H1 (cell line): Measurements from ENCODE around the gene TNFAIP1. TPM values are rescaled to one million over a fixed set of nuclear protein-coding genes. Genes with fewer than 3 reads are reported as not detected.

Experiments used
- CTCF ChIA-PET: fragments of 300-600 bp; sonication (Branson Sonifier 250); formaldehyde crosslinking; loops from one replicate; lab custom pipeline; 2021; ENCODE audit not compliant: partially characterized antibody; lab: Charles Lee
- POLR2A ChIA-PET: fragments of 300-600 bp; sonication (Branson Sonifier 250); formaldehyde crosslinking; loops from one replicate; lab custom pipeline; 2021; ENCODE audit warnings: inconsistent platforms; ENCODE audit not compliant: partially characterized antibody; lab: Charles Lee
- DNase-seq, 2 experiments: peaks; one replicate each; pipeline versions ENCODE4 v3.0.0 to v3.0.0-alpha.2; 2010 to 2022; ENCODE audit warnings: low spot score in 2 of 2, low read depth in 1 of 2, mixed read lengths in 1 of 2
- FAIRE-seq: peaks from 2 replicates; lab custom pipeline; 2011; peaks lifted over from hg19 to GRCh38; lab: Jason Lieb, UNC
- H2AFZ ChIP-seq: 2 replicates; pipeline ENCODE4 v1.8.1; 2012; ENCODE audit warnings: low read length, inconsistent platforms
- H2AK5ac ChIP-seq: 2 replicates; pipeline ENCODE4 v1.6.1; 2013; ENCODE audit warnings: low read depth, low read length
- H2BK120ac ChIP-seq: replicated peaks from 2 replicates; pipeline ENCODE3; 2013; ENCODE audit warnings: low read depth, low read length, inconsistent platforms
- H2BK12ac ChIP-seq: 2 replicates; pipeline ENCODE4 v1.6.1; 2013; ENCODE audit warnings: low read depth, low read length
- H2BK15ac ChIP-seq: 2 replicates; pipeline ENCODE4 v1.6.1; 2013; ENCODE audit warnings: low read length
- H2BK20ac ChIP-seq: 2 replicates; pipeline ENCODE4 v1.6.1; 2013; ENCODE audit warnings: low read length
- H2BK5ac ChIP-seq: 2 replicates; pipeline ENCODE4 v1.6.1; 2013; ENCODE audit warnings: low read depth, low read length
- H3K14ac ChIP-seq: 2 replicates; pipeline ENCODE4 v1.6.1; 2013; ENCODE audit warnings: inconsistent platforms; ENCODE audit not compliant: insufficient read length
- H3K18ac ChIP-seq: 2 replicates; pipeline ENCODE4 v1.6.1; 2013; ENCODE audit warnings: low read length; ENCODE audit errors: extremely low read depth
- H3K23ac ChIP-seq: 2 replicates; pipeline ENCODE4 v1.6.1; 2013; ENCODE audit warnings: inconsistent platforms; ENCODE audit not compliant: insufficient read length
- H3K23me2 ChIP-seq: 2 replicates; pipeline ENCODE4 v1.6.1; 2013; ENCODE audit warnings: low read depth, low read length
- H3K27ac ChIP-seq: 2 replicates; pipeline ENCODE4 v1.6.1; 2011; ENCODE audit warnings: low read depth, low read length, inconsistent platforms
- H3K27me3 ChIP-seq, 4 experiments: replicated peaks in 1 of 4; 1 replicate in 1 of 4; 2 replicates in 3 of 4; pipeline versions ENCODE4 v1.6.1 to v1.8.1; 2011 to 2013; ENCODE audit warnings: low read length in 3 of 4, mild to moderate bottlenecking in 3 of 4, inconsistent platforms in 2 of 4, mixed read lengths in 2 of 4, moderate library complexity in 1 of 4; ENCODE audit not compliant: control insufficient read depth in 3 of 4, insufficient read depth in 3 of 4; ENCODE audit errors: extremely low read depth in 1 of 4
- H3K36me3 ChIP-seq, 4 experiments: 2 replicates each; pipeline versions ENCODE4 v1.6.1 to v1.8.1; 2011 to 2013; ENCODE audit warnings: mild to moderate bottlenecking in 4 of 4, low read length in 3 of 4, moderate library complexity in 2 of 4, control low read depth in 1 of 4, inconsistent platforms in 1 of 4; ENCODE audit not compliant: insufficient read depth in 4 of 4, control insufficient read depth in 2 of 4
- H3K4ac ChIP-seq: replicated peaks from 2 replicates; pipeline ENCODE3; 2013; ENCODE audit warnings: low read length, low read depth, mixed read lengths, inconsistent platforms; ENCODE audit not compliant: insufficient read length
- H3K4me1 ChIP-seq, 4 experiments: replicated peaks in 1 of 4; 1 replicate in 1 of 4; 2 replicates in 3 of 4; pipeline versions ENCODE4 v1.6.1 to v1.8.1; 2011 to 2013; ENCODE audit warnings: low read length in 3 of 4, inconsistent platforms in 2 of 4, mixed read lengths in 1 of 4; ENCODE audit not compliant: insufficient read depth in 4 of 4, control insufficient read depth in 3 of 4
- H3K4me2 ChIP-seq, 2 experiments: 2 replicates each; pipeline versions ENCODE4 v1.6.1 to v1.8.1; 2011 to 2013; ENCODE audit warnings: low read depth in 2 of 2, low read length in 2 of 2, control low read depth in 1 of 2, inconsistent platforms in 1 of 2, mild to moderate bottlenecking in 1 of 2; ENCODE audit not compliant: insufficient read depth in 1 of 2
- H3K4me3 ChIP-seq, 4 experiments: fragments of 200-600, 300-600 bp in 1 of 4; sonication (generic), shearing (Covaris generic), sonication (Bioruptor Twin) in 1 of 4; 2 replicates each; pipeline versions ENCODE4 v1.5.1 to v1.8.1; 2011 to 2016; ENCODE audit warnings: low read length in 4 of 4, low read depth in 3 of 4, control low read depth in 2 of 4, inconsistent platforms in 2 of 4, mild to moderate bottlenecking in 2 of 4, mixed read lengths in 1 of 4, moderate library complexity in 1 of 4; ENCODE audit not compliant: insufficient read depth in 2 of 4; ENCODE audit errors: extremely low read depth in 1 of 4
- H3K56ac ChIP-seq: replicated peaks from 2 replicates; pipeline ENCODE3; 2013; ENCODE audit warnings: low read depth, mild to moderate bottlenecking, mixed read lengths, low read length, inconsistent platforms; ENCODE audit not compliant: insufficient read length
- H3K79me1 ChIP-seq: 2 replicates; pipeline ENCODE4 v1.6.1; 2013; ENCODE audit warnings: low read depth, low read length, control low read depth
- H3K79me2 ChIP-seq, 2 experiments: 2 replicates each; pipeline versions ENCODE4 v1.6.1 to v1.8.1; 2012 to 2013; ENCODE audit warnings: low read length in 2 of 2, mild to moderate bottlenecking in 2 of 2, inconsistent platforms in 1 of 2; ENCODE audit not compliant: insufficient read depth in 2 of 2, control insufficient read depth in 1 of 2
- H3K9ac ChIP-seq, 4 experiments: replicated peaks in 1 of 4; 1 replicate in 1 of 4; 2 replicates in 3 of 4; pipeline versions ENCODE4 v1.6.1 to v1.8.1; 2011 to 2013; ENCODE audit warnings: low read depth in 3 of 4, low read length in 3 of 4, control low read depth in 2 of 4, mild to moderate bottlenecking in 2 of 4, moderate library complexity in 2 of 4, inconsistent platforms in 1 of 4; ENCODE audit errors: extremely low read depth in 1 of 4
- H3K9me3 ChIP-seq, 2 experiments: 2 replicates each; pipeline versions ENCODE4 v1.6.1 to v1.8.1; 2012 to 2013; ENCODE audit warnings: mild to moderate bottlenecking in 2 of 2, moderate library complexity in 2 of 2, control low read depth in 1 of 2, inconsistent platforms in 1 of 2, low read depth in 1 of 2, low read length in 1 of 2, mixed read lengths in 1 of 2; ENCODE audit not compliant: insufficient read depth in 2 of 2
- H4K20me1 ChIP-seq, 2 experiments: replicated peaks in 1 of 2; 2 replicates each; pipeline versions ENCODE3 to v1.8.1; 2011 to 2013; ENCODE audit warnings: inconsistent platforms in 2 of 2, low read length in 2 of 2, mild to moderate bottlenecking in 1 of 2; ENCODE audit not compliant: insufficient read depth in 2 of 2, control insufficient read depth in 1 of 2
- H4K5ac ChIP-seq: 2 replicates; pipeline ENCODE4 v1.6.1; 2013; ENCODE audit warnings: low read length, low read depth, mixed read lengths, inconsistent platforms; ENCODE audit not compliant: insufficient read length
- H4K8ac ChIP-seq: 2 replicates; pipeline ENCODE4 v1.8.0; 2013; ENCODE audit warnings: mild to moderate bottlenecking, moderate library complexity, low read length, inconsistent platforms; ENCODE audit not compliant: insufficient read depth; ENCODE audit errors: extremely low read depth
- H4K91ac ChIP-seq: replicated peaks from 2 replicates; pipeline ENCODE3; 2013; ENCODE audit warnings: low read length, mixed read lengths, inconsistent platforms; ENCODE audit not compliant: insufficient read length
- EP300 ChIP-seq, 2 experiments: IDR thresholded peaks; 1 replicate in 1 of 2; 2 replicates in 1 of 2; pipeline ENCODE4 v1.6.1; 2011 to 2012; ENCODE audit warnings: low read depth in 2 of 2, low read length in 2 of 2, mild to moderate bottlenecking in 2 of 2, borderline replicate concordance in 1 of 2, inconsistent platforms in 1 of 2, moderate library complexity in 1 of 2
- EZH2 ChIP-seq: fragments of 200-600 bp; sonication (generic); IDR thresholded peaks from 2 replicates; pipeline ENCODE4 v1.7.1; 2012; ENCODE audit warnings: low read depth, mild to moderate bottlenecking, moderate library complexity, low read length, inconsistent platforms; ENCODE audit not compliant: severe bottlenecking
- MAFK ChIP-seq: IDR thresholded peaks from 2 replicates; pipeline ENCODE4 v1.6.1; 2012; ENCODE audit warnings: low read depth, mild to moderate bottlenecking, improper control_type of control experiment, low read length
- SP1 ChIP-seq: IDR thresholded peaks from 2 replicates; pipeline ENCODE4 v1.6.1; 2011; ENCODE audit warnings: low read depth, low read length
- WGBS, 2 experiments: shearing (Covaris generic) in 1 of 2; methylation state at CpG; one replicate each; pipeline versions ENCODE4 v1.1.6 to v1.1.7; 2013 to 2015; ENCODE audit warnings: low lambda C conversion rate in 2 of 2, mixed read lengths in 2 of 2, inconsistent platforms in 1 of 2, low coverage in 1 of 2, missing lambda C conversion rate in 1 of 2; ENCODE audit not compliant: insufficient replicate concordance in 2 of 2, insufficient coverage in 1 of 2, insufficient read length in 1 of 2; ENCODE audit errors: extremely low coverage in 1 of 2, missing lambda C conversion rate in 1 of 2; 5-methylcytosine and 5-hydroxymethylcytosine counted together
- polyA plus RNA-seq, 7 experiments: library from polyadenylated mRNA; depleted of rRNA in 3 of 7; stranded (reverse) in 5 of 7; unstranded in 2 of 7; fragments of >200 nt in 5 of 7; fragments of 200-250 nt in 2 of 7; gene quantifications; 1 replicate in 5 of 7; 2 replicates in 1 of 7; 4 replicates in 1 of 7; pipeline versions ENCODE4 v1.2.1 to v1.2.3, GENCODE V29; 2011 to 2013; ENCODE audit warnings: missing spikeins in 2 of 7, mixed read lengths in 2 of 7
- total RNA-seq: library from RNA; stranded (reverse); fragmentation: NEBNext Ultra II Directional; extraction: Animal tissue kit (Norgen Biotek cat#: 25700); gene quantifications from 2 replicates; pipeline ENCODE4 v1.2.1, GENCODE V29; 2021

The TNFAIP1 gene
- total and polyA plus RNA-seq, 2 of the 8 experiments (the other 6 are each of a cell fraction or from before 2014, with no cell fraction given): 16.9 to 19.5 TPM

- H4K20me1 ChIP-seq: peaks cover 8% of the 10 kb centered on the region in 2 experiments
- CTCF ChIA-PET: no interaction called here
- peaks cover 8 to 24% (median 20%) of the 10 kb centered on the region in 4 experiments for H3K36me3 ChIP-seq
- no peak for TF ChIP-seq EZH2
- no peak for TF ChIP-seq SP1
- no peak for TF ChIP-seq EP300 (IDR thresholded peaks at IDR 0.05; ENCODE audit: borderline replicate concordance in 1 of 2, low read depth in 2 of 2, low read length in 2 of 2)
- no peak for TF ChIP-seq MAFK
Measured at GRCh38 chr17:28341516-28341915, 6.0 kb downstream of the TNFAIP1 start.

More at GRCh38 chr17:28341516-28341915, 6.0 kb downstream of the TNFAIP1 start:
- Histone ChIP-seq H3K23me2 (peaks cover under 1% of the 10 kb centered on the region; the same call in 1 of the 2 replicates), H2AK5ac (no peak overlapping the region), H4K8ac (no peak overlapping the region), H2BK120ac (no peak overlapping the region), H3K4me1 (peaks cover 0 to 4% (median 4%) of the 10 kb centered on the region in 4 experiments; a peak in 6 of 7 replicates), H4K91ac (no peak overlapping the region), H2BK15ac (no peak overlapping the region), H4K5ac (no peak overlapping the region), H3K79me2 (peaks cover 0 to 7% of the 10 kb centered on the region in 2 experiments; a peak in 2 of 4 replicates), H2BK5ac (no peak overlapping the region), H3K4me3 (no peak overlapping the region), H3K18ac (no peak overlapping the region), H2BK12ac (no peak overlapping the region), H3K4me2 (no peak overlapping the region), H3K56ac (no peak overlapping the region), H3K9me3 (no peaks in the 10 kb centered on the region), H3K27ac (no peak overlapping the region), H2BK20ac (no peak overlapping the region), H3K27me3 (no peaks in the 10 kb centered on the region), H3K23ac (no peak overlapping the region), H3K9ac (no peak overlapping the region), H3K4ac (no peak overlapping the region), H3K79me1 (peaks cover 12% of the 10 kb centered on the region), H2AFZ (no peak overlapping the region), H3K14ac (no peak overlapping the region)
- DNase-seq: no peak
- 91% methylated on average over 11 of the region's 11 CpGs; no CpG with 5 or more reads in 1 of the 2 experiments for WGBS, 2 experiments
- POLR2A ChIA-PET: interaction anchor here (9.7 kb wide), 1 partner anchor 15 kb away, joined by 92 read pairs; the partner anchor contains the start of gene POLDIP2
- FAIRE-seq: no peak
